K562 (cell line): Measurements from ENCODE around the gene GREB1. TPM values are rescaled to one million over a fixed set of nuclear protein-coding genes. Genes with fewer than 3 reads are reported as not detected.

ENCODE experiments used
- ATAC-seq: fragments of 200-7000 bp; cut with Tn5 transposase; 3 replicates; pipeline ENCODE4 v1.9.1; 2020; ENCODE audit warnings: moderate library complexity
- BruUV-seq: library from RNA; stranded (reverse); fragments of 400-500 nt; replicated peaks from 2 replicates; lab custom pipeline; 2021; lab: Mats Ljungman, UMichigan
- CTCF ChIA-PET: fragments of 300-600 bp; formaldehyde crosslinking; extraction: SDS; loops from one replicate; lab custom pipeline; 2021; ENCODE audit warnings: low intra/inter-chr PET ratio; lab: Yijun Ruan, JAX
- POLR2A ChIA-PET: fragments of 300-600, 350-650 bp; sonication (Branson Sonifier 250); formaldehyde crosslinking; extraction: SDS; loops from one replicate; lab custom pipeline; 2021; ENCODE audit warnings: antibody characterized with exemption, inconsistent platforms; lab: Yijun Ruan, JAX
- DNase-seq, 4 experiments: peaks; one replicate each; pipeline versions ENCODE4 v3.0.0 to v3.0.0-alpha.2; 2011 to 2018; ENCODE audit warnings: low spot score in 3 of 4, mixed read lengths in 3 of 4; ENCODE audit errors: extremely low read depth in 1 of 4
- FAIRE-seq: peaks from 2 replicates; lab custom pipeline; 2011; peaks lifted over from hg19 to GRCh38; lab: Jason Lieb, UNC
- H2AFZ ChIP-seq: 2 replicates; pipeline ENCODE4 v1.6.0; 2011; ENCODE audit warnings: low read depth, low read length, control low read depth, inconsistent platforms
- H3K27ac ChIP-seq: fragments of 200-600 bp; 3 replicates; pipeline ENCODE4 v1.8.0; 2011; ENCODE audit warnings: low read depth, mild to moderate bottlenecking, control low read depth, inconsistent platforms, low read length, moderate library complexity, mixed read lengths; ENCODE audit errors: extremely low read depth
- H3K27me3 ChIP-seq, 2 experiments: fragments of 300-600 bp in 1 of 2; 2 replicates in 1 of 2; 3 replicates in 1 of 2; pipeline versions ENCODE4 v1.6.0 to v1.8.0; 2011; ENCODE audit warnings: inconsistent platforms in 2 of 2, low read length in 2 of 2, mild to moderate bottlenecking in 1 of 2, mixed read lengths in 1 of 2, moderate library complexity in 1 of 2; ENCODE audit not compliant: control insufficient read depth in 2 of 2, insufficient read depth in 2 of 2
- H3K36me3 ChIP-seq: fragments of 300-600 bp; 3 replicates; pipeline ENCODE4 v1.8.0; 2011; ENCODE audit warnings: mild to moderate bottlenecking, low read length, inconsistent platforms; ENCODE audit not compliant: control insufficient read depth, insufficient read depth
- H3K4me1 ChIP-seq, 2 experiments: fragments of 200-600 bp in 1 of 2; replicated peaks in 1 of 2; 2 replicates in 1 of 2; 3 replicates in 1 of 2; pipeline versions ENCODE4 v1.5.1 to v1.8.0; 2011; ENCODE audit warnings: inconsistent platforms in 2 of 2, low read length in 2 of 2, mild to moderate bottlenecking in 1 of 2, mixed read lengths in 1 of 2, moderate library complexity in 1 of 2; ENCODE audit not compliant: control insufficient read depth in 2 of 2, insufficient read depth in 2 of 2
- H3K4me2 ChIP-seq: 2 replicates; pipeline ENCODE4 v1.6.1; 2011; ENCODE audit warnings: low read length, control low read depth, inconsistent platforms, mixed read lengths; ENCODE audit not compliant: insufficient read depth
- H3K4me3 ChIP-seq: fragments of 200-600 bp; sonication (generic), shearing (Covaris generic); 2 replicates; pipeline ENCODE4 v1.5.1; 2016; ENCODE audit warnings: control low read depth, inconsistent platforms
- H3K79me2 ChIP-seq: fragments of 200-600 bp; 3 replicates; pipeline ENCODE4 v1.8.0; 2011; ENCODE audit warnings: low read length, inconsistent platforms; ENCODE audit not compliant: control insufficient read depth, insufficient read depth
- H3K9ac ChIP-seq, 2 experiments: 2 replicates each; pipeline versions ENCODE4 v1.6.0 to v1.6.1; 2011; ENCODE audit warnings: low read depth in 2 of 2, low read length in 2 of 2, control low read depth in 1 of 2, inconsistent platforms in 1 of 2, mild to moderate bottlenecking in 1 of 2, mixed read lengths in 1 of 2; ENCODE audit not compliant: insufficient read depth in 1 of 2
- H3K9me1 ChIP-seq: one replicate; pipeline ENCODE4 v1.6.0; 2011; ENCODE audit warnings: inconsistent platforms, mild to moderate bottlenecking, low read length, moderate library complexity; ENCODE audit not compliant: control insufficient read depth, insufficient read depth
- H3K9me3 ChIP-seq: replicated peaks from 2 replicates; pipeline ENCODE4 v1.5.1; 2011; ENCODE audit warnings: low read depth, low read length, inconsistent platforms; ENCODE audit not compliant: control insufficient read depth, insufficient read depth
- H4K20me1 ChIP-seq: replicated peaks from 2 replicates; pipeline ENCODE4 v1.6.1; 2011; ENCODE audit warnings: low read length, inconsistent platforms, mixed read lengths; ENCODE audit not compliant: control insufficient read depth, insufficient read depth
- BRCA1 ChIP-seq, 2 experiments: fragments of 450-650 bp in 1 of 2; sonication (generic) in 1 of 2; formaldehyde crosslinking in 1 of 2; IDR thresholded peaks; 2 replicates each; pipeline versions ENCODE4 v1.5.0 to v1.6.1; 2017 to 2020; ENCODE audit warnings: mild to moderate bottlenecking in 1 of 2, missing genetic modification reagents in 1 of 2
- HMG20B ChIP-seq: fragments of 250-450 bp; sonication (Bioruptor Pico); IDR thresholded peaks from 2 replicates; pipeline ENCODE4 v1.5.0; 2021; ENCODE audit warnings: mild to moderate bottlenecking
- OTX1 ChIP-seq: fragments of 450-650 bp; formaldehyde crosslinking; IDR thresholded peaks from 2 replicates; pipeline ENCODE4 v1.4.0; 2022; ENCODE audit warnings: mild to moderate bottlenecking
- POLR2G ChIP-seq: fragments of 200-400 bp; formaldehyde crosslinking; IDR thresholded peaks from 2 replicates; pipeline ENCODE4 v1.6.1; 2017; ENCODE audit warnings: low read depth, mild to moderate bottlenecking, antibody characterized with exemption, low read length, moderate library complexity
- SAFB2 ChIP-seq: fragments of 200-400 bp; formaldehyde crosslinking; IDR thresholded peaks from 2 replicates; pipeline ENCODE4 v1.6.1; 2018; ENCODE audit warnings: borderline replicate concordance, low read length, low read depth, moderate library complexity; ENCODE audit not compliant: severe bottlenecking
- ZFX ChIP-seq: sonication (generic); formaldehyde crosslinking; IDR thresholded peaks from 2 replicates; pipeline ENCODE4 v1.8.0; 2022; ENCODE audit warnings: mild to moderate bottlenecking, missing genetic modification reagents, moderate library complexity
- ZNF3 ChIP-seq: fragments of 250-450 bp; sonication (Bioruptor Pico); IDR thresholded peaks from 2 replicates; pipeline ENCODE4 v1.5.0; 2021; ENCODE audit warnings: mild to moderate bottlenecking, moderate library complexity
- WGBS: fragments of 100-300 bp; shearing (Covaris generic); methylation state at CpG from one replicate; pipeline ENCODE4 v1.1.6; 2016; ENCODE audit warnings: low coverage, mixed read lengths; ENCODE audit not compliant: insufficient coverage; ENCODE audit errors: missing lambda C conversion rate; 5-methylcytosine and 5-hydroxymethylcytosine counted together
- in situ Hi-C: fragments of 300-500 bp; cut with MboI; formaldehyde crosslinking; loops from 4 replicates; pipeline ENCODE4 v1.15.0; 2018; ENCODE audit warnings: inconsistent platforms, mixed read lengths
- intact Hi-C: fragments of 100-400 bp; cut with micrococcal nuclease; formaldehyde crosslinking; loops from 2 replicates; pipeline ENCODE4 v1.14.2; 2022
- polyA plus RNA-seq, 8 experiments: library from polyadenylated mRNA; depleted of rRNA in 4 of 8; stranded (reverse) in 5 of 8; unstranded in 3 of 8; fragments of >200 nt; fragmentation: Nextera tagmentation in 2 of 8; fragmentation: Illumina TruSeq in 1 of 8; extraction: Ambion mirVana in 2 of 8; extraction: Trizol in 1 of 8; gene quantifications; 2 replicates each; pipeline versions ENCODE4 v1.2.1 to v1.2.3, GENCODE V29; 2011 to 2014; ENCODE audit warnings: inconsistent platforms in 1 of 8, missing spikeins in 1 of 8
- total RNA-seq, 7 experiments: library from RNA; depleted of rRNA in 6 of 7; stranded (reverse); fragments of >200 nt in 6 of 7; fragmentation: Illumina TruSeq in 2 of 7; extraction: Trizol in 2 of 7; gene quantifications; 2 replicates each; pipeline versions ENCODE4 v1.2.1 to v1.2.3, GENCODE V29; 2011 to 2021; ENCODE audit warnings: low replicate concordance in 1 of 7
- TF ChIP-seq, protein P1 (sequence below): fragments of 250-450 bp; sonication (Bioruptor Pico); IDR thresholded peaks from 2 replicates; pipeline ENCODE4 v1.5.0; 2021

GREB1 gene
- total and polyA plus RNA-seq, 9 of the 15 experiments (the other 6 are each of a cell fraction or from before 2014, with no cell fraction given): 0.04 to 0.86 (median 0.10) TPM; not detected in 1

DNA sequence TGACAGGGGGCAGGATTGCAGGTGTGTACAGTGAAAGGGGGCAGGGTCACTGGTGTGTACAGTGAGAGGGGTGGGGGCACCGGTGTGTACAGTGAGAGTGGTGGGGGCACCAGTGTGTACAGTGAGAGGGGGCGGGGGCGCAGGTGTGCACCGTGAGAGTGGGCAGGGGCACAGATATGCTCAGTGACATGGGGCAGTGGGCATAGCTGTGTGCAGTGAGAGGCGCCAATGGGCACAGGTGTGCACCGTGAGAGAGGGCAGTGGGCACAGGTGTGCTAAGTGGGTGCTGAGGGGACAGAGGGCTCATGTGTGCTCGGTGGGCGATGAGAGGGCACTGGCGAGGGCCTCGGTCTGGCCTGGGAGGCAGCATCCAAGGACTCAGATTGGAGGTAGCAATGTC lies 63.0 kb downstream of the GREB1 start:
- in situ Hi-C loops (no loop called here), intact Hi-C loops (no loop called here)
- ATAC-seq (no peak), FAIRE-seq (no peak), DNase-seq (no peak)
- peaks cover 40 to 70% of the 10 kb centered on the region in 2 experiments for H3K27me3 ChIP-seq
- no peaks in the 10 kb centered on the region for H3K79me2 ChIP-seq
- TF ChIP-seq SAFB2 (no peak), ZFX (CRISPR knock-in tag) (no peak), ZNF3 (no peak), OTX1 (CRISPR knock-in tag) (no peak), HMG20B (no peak), POLR2G (no peak), BRCA1 (IDR thresholded peaks at IDR 0.05) (no peak), BRCA1 (CRISPR knock-in tag; IDR thresholded peaks at IDR 0.05) (no peak)
- TF ChIP-seq, protein P1, sequence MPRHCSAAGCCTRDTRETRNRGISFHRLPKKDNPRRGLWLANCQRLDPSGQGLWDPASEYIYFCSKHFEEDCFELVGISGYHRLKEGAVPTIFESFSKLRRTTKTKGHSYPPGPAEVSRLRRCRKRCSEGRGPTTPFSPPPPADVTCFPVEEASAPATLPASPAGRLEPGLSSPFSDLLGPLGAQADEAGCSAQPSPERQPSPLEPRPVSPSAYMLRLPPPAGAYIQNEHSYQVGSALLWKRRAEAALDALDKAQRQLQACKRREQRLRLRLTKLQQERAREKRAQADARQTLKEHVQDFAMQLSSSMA (CRISPR knock-in tag): no peak
- no peak overlapping the region for H2AFZ ChIP-seq
- H3K4me3 ChIP-seq: no peak overlapping the region
- peaks cover 0 to 6% of the 10 kb centered on the region in 2 experiments; a peak in 1 of 5 replicates for H3K4me1 ChIP-seq
- no peaks in the 10 kb centered on the region; the same call in 1 of the 2 replicates for H4K20me1 ChIP-seq
- POLR2A ChIA-PET: no interaction called here
- WGBS: 0% methylated on average over 9 of the region's 10 CpGs
- H3K4me2 ChIP-seq: no peak overlapping the region
- no peak overlapping the region for H3K9ac ChIP-seq
- CTCF ChIA-PET: no interaction called here
- H3K9me1 ChIP-seq: no peaks in the 10 kb centered on the region
- no TSS peak for BruUV-seq
- no peak overlapping the region for H3K27ac ChIP-seq
- H3K9me3 ChIP-seq: no peaks in the 10 kb centered on the region
- no peaks in the 10 kb centered on the region for H3K36me3 ChIP-seq
